Astrocyte of the hippocampus (primary cell): ENCODE data around the gene PEAR1.
A peak's percentile ranks its signal among the peaks of the same experiment; 100 is the strongest.

Experiments used
- DNase-seq: peaks from one replicate; pipeline ENCODE4 v3.0.0; 2011; ENCODE audit warnings: low read depth, low spot score

PEAR1 gene

DNA sequence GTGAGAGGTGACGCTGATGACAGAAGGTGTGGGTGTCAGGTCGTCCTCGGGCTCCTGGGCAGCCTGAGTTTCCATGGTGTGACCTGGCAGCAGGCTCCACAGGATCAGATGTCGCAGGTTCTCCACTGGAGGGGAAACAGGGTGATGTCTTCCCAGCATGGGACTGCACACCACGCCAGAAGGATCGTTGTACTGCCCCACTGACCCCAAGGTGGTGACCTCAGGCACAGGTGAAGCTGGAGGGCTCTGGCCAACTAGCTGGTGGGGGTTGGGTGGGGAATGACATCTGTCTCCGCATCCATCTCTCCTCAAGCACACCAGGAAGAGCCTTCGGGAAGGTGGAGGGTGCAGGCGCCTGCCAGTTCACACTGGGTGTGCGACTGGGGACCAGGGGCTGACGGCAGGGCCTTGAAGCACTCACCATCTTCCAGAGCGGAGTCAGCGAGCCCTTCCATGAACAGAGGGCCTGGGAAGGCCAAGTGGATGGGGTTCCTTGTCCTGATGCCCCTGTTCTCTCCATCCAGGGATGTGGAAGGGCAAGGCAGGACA is 46.3 kb downstream of the PEAR1 start:
- DNase-seq, result no peak

DNA sequence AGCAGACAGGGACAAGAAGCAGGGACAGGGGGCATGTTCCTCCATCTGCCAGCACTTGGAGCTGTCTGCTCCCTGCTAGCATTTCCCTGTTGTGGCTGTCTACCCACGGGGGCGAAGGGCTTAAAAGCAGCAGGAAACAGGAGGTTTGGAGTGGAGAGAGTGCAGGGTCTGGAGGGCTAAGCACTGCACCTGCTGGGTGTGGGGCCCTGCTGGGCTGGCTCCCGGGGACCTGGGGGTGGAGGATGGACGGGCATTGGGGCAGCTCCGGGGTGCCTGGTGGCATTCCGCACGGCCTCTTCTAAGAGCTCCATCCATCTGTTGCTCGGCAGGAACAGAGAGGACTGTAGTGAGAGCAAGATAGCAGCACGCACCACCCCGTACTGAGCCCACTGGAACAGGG is 48.2 kb downstream of the PEAR1 start:
- DNase-seq, result no peak

DNA sequence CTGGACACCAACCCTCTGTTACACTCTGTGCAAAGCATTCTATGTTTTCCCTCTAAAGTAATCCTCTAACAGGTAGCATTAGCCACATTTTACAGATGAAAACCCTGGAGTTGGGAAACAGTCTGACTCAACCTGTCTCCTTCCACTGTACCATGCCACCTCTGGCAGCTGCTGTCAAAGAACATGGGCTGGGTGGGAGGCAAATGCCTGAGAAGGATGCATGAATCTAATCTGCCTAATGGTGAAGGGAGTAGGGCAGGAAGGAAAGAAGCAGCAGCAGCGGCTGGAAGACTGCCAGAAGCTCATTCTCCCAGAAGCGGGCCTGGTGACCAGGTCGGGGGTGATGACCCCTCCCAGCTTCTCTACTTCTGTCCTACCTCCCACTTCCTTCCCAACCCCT is 48.7 kb downstream of the PEAR1 start:
- DNase-seq, result no peak

DNA sequence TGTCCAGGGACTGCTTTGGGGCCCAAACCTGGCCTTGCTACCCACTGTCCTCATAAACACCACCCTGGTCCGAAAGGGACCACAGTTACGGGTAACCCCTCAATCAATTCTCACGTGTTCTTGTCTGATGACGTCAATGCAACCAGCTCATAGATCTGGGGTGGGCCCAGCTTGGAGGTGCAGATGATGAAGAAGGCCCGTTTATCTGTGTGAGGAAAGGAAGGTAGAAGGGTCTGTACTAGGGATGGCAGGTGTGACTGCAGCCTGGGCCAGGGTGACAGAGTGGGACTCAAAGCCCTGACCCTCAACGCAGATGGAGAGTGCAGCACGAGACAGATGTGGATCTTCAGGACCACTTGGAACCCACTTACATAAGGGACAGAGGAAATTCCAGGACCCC is 49.1 kb downstream of the PEAR1 start:
- DNase-seq, result no peak

DNA sequence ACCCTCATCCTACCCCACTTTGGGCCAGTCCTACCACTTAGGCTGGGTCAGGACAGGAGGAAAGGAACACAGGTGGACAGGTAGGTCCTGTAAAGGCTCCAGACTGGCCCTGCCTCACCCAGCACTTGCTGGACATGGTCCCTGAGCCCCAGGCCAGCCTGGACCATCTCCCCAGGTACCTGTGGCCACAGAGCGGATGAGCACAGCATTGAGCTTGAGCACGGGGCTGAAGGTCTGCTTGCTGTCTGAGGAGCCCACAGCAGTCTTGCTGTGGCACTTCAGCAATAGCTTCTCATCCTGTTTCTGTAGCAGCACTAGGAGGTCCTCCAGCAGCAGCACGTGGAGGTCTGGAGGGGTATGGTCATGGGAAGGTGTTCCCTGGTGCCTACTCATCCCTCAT is 50.2 kb downstream of the PEAR1 start:
- DNase-seq, result no peak

DNA sequence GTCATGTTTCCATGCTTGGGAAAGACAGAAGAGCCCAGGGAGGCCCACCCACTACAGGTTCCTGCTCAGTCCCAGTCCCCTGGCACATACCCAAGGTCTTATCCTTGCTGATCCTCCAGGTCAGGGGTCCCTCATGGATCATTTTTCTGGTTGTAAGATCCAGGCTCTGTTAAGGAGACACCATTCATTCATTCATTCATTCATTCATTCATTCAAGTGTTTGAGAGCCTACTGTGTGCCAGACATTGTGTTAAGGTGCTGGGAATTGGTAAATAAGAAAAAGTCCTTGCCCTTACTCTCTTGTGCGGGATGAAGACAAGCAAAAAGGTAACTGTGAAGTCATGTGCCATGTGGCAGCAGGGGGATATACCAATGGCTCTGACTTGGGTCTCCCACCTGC is 50.8 kb downstream of the PEAR1 start:
- no peak for DNase-seq

DNA sequence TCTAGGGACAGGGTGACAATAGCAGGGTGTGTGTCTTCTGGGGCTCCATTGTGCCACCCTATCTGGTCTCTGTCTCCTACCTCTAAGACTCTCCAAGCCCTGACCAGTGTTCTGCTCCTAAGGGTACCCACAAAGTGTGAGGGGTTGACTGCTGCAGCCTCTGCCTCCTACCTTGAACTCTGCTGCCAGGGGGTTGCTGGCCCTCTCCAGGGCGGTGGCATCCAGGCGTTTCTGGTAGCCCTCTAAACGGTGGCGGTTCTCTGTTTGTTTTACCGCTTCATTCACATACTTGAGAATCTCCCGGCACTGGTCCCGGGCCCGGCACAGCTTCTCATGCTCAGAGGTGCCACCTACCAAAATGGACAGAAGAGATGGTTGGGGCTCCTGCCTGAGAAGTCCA is 51.3 kb downstream of the PEAR1 start:
- no peak for DNase-seq

DNA sequence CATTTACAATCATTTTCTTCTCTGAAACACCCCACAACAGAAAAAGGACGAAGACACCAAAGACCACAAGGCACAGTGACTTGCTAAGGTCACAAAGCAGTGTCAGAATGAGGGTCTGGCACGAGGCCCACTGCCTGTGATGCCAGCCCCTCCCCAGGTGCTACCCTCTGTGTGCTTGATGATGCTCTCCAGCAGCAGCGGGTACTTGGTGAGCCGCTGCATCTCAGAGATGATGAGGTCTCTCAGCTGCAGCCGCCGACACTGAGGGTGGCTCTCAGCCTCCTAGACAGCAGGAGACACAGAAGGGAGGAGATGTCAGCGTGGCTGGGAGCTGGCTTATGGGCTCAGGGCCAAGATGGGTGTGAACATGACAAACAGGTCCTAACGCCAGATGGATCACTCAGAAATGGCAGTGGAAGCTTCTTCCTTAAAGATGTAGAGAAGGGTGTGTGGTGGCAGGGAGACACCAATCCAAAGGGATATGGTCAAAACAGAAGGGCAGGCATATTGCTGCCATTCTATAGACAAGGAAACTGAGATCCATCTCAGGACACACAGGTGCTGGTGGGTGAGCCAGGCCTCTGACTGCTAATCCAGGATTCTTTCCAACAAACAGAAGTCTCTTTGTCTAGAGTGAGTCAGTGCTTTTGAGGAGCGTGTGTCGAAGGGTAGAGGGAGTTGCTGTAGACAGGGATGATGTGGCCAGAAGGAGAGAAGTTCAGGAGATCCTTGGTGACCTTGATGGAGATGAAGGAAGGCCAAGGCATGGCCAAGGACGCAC is 52.6 kb downstream of the PEAR1 start:
- peak; percentile 23 for DNase-seq

DNA sequence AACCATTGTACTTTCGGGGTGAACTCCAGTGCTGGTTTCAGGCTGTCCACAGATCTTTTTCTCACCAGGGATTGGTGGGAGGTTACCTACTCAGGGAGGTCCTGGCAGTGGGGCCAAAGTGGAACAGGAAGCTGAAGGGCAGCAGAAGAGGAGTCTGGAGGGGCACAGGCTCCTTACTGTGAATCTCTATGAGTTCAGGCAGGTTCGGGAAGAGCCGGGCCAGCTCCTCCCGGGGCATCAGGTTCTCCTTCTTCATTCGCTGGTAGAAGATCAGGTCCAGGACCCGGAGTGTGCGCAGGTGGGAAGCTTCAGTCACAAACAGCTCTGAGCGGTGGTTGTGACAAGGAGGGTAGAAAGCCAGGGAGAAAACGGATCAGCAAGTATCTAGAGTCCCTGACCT is 53.6 kb downstream of the PEAR1 start:
- no peak for DNase-seq

DNA sequence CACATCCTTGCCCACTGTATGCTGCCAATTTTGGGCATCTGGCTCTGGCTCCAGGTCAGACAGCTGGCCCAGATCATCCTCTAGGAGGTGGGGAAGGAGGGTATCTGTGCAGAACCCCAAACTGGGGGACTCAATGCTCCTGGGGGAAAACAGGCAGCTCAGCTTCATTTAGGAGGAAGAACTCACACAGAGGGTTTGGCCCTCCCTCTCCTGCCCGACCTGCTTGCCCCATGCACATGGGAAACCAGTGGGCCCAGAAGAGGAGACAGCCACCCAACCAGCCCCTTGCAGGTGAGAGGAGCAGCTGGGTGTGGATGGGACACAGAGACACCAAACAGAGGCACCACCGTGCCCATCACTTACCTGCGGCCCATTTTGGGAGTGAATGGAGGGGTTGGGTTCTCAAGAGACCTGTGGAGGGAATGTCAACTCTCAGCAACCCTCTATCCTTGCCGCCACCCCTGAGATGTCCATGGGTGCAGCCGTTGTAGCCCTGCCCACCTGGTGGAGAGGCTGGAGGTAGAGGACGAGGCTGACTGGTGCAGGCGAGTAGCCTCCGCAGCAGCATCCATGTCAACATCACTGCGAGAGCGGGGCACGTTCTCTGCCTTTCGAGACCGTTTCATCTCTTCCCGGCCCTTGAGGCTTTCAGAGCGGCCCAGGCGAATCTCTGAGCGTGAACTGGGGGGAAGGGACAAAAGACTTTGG is 54.5 kb downstream of the PEAR1 start:
- DNase-seq, result no peak

DNA sequence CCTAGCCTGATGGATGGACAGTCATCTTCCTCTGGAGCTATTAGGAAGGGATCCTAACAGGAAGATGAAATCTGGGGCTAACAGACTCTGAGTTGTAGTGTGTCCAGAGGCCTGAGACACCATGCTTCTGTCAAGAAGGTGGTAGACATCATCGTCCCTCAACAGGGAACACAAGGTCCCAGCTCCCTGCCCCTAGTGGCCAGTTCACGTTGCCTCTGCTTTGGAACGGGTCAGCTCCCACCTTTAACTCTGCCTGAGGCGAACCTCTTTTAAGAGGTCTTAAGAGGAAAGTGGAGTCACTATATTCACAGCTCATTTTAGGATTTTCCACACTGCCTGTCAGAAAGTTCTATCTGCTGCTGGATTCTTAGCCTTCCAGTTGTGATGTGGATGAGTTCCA is 55.2 kb downstream of the PEAR1 start:
- DNase-seq, result no peak

DNA sequence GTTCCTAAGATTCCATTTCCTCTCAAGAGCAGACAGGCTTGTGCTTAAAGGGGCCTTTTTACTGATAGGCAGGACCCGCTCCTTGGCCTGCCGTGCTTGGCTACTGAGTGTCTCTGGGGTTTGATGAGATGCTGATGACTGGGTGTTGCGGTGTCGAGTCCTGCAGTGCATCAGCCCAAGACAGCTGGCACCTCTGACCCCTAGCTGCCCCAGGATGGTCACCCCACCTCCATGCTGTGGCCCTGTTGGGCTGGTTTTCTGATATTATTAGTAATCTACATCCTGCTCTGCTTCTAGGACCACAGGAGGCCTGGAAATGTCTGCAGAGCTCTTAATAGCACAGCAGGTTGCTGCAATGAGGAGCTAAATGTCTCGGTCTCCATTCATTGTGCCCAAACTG is 55.6 kb downstream of the PEAR1 start:
- DNase-seq, result no peak

DNA sequence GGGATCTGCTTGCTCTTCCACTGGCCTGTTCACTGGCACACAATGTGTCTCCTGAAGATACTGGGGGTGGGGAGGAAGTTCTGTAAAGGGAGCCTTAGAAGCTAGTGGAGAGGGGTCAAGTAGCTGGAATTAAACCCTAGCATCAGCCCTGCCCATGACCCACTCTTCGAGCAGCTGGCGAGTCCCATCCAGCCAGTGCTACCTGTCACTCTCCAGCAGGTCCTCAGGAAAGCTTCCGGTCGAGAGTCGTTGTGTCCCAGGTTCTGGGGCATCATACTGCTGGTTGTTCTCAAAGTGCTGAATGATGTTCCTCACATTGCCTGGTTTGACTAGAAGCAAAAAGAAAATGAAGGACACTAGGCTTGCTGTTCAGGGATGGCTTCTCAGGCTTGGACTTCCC is 57.9 kb downstream of the PEAR1 start:
- no peak for DNase-seq

DNA sequence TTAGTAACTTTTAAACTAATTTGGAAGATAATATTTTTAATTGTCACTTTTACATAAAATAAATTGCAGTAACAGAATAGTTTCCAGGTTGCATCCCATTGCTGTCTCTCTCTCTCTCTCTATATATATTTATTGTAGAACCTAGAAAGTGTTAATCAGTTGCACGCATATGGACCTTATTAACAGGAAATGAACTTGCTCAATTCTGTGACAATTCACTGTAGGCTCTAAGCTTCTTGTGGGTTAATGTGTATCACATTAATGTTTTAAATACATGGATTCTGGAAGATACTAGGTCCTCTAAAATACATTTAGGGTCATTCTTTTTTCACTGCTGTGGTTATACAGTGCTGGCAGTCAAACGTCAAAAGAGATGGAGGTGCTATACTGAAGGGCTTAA is 60.1 kb downstream of the PEAR1 start:
- DNase-seq, result no peak

DNA sequence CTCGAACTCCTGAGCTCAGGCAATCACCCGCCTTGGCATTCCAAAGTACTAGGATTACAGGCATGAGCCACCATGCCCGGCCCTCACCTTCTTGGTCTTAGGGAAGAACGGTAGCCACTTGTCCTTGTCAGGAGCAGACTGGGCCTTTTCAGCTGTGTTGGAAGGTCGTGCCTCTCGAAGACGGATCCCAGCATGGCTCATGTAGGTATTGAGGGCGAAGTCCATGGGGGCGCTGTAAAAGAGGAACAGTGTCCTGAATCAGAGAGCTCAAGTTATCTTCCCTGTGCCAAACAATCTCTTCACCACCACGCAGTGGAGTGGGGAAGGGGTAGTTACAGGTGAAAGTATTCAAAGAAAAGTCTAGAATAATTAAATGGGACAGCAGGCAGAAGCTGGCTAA is 62.8 kb downstream of the PEAR1 start:
- DNase-seq, result no peak

DNA sequence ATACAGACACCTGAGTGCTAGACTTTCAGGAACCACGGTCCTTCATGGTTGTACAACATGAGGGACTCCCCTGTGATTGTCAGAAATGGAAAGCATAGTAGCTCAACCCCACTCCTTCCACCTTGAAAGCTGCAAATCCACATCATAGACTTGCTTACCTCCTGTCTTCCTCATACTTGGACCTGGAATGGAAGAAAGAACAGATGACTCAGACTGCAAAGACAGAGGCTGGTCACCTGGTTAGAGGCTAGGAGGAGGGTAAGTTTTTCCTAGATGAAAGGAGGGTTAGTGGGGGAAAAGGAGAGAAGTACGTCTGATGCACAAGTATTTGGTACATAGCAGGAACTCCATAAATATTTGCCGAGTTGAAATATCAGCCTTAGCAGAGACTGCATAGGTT is 64.1 kb downstream of the PEAR1 start:
- no peak for DNase-seq

DNA sequence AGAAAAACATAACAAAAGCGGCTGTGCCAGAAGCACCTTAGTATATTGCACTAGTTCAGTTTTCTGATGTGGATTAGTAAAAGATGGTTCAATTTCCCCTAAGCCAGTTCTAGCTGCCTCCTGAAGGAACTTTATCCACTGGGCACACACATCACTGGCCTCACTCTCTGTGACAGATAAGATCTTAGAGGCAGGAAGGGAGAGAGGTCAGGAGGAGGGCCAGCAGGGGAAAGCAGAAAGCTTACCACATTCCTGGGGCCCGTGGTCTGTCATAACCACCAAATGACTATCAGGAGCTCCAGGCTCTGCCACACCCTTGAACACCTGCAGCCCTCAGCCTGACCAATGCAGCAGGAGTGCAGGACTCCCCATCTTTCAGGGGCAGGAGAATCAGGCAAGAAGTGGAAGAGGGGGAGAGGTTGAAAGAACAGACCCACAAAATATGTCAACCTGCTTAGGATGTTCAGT is 64.8 kb downstream of the PEAR1 start:
- DNase-seq, result no peak

DNA sequence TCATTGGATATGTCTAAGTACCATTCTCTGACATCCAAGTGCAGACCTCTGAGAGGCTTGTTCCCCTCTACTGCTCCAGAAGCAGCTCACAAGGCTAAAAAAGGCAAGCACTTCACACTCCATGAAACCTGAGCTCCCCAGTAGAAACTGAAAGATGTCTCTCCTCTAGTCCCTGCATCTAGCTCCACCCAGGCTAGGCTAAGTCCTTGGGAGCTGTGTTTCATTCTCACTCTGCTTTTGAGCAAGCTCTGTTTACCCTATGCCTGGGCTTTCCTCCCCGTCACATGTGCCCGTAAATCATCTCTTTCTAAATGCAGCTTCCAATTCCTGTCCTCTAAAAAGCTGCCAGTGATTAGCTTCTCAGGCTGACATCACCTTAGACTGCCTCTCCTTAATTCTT is 65.9 kb downstream of the PEAR1 start:
- no peak for DNase-seq

DNA sequence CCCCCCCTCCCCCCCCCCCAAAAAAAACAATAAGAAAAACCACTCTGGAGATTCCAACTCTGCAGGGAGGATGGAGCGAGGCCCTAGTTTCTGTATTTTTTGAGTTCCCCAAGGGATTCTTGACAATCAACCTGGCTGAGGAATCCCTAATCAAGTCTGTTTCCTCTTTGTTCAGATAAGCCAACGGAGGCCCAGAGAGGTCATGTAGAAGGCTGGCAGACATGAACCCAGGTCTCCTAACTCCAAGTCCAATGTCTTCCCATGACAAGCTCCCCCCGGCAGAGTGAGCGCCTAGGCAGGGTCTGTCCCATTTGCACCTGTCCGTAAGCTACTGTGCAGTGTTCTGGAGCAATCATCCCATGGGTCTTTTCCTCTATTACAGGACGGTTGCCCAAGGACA is 66.4 kb downstream of the PEAR1 start:
- no peak for DNase-seq

DNA sequence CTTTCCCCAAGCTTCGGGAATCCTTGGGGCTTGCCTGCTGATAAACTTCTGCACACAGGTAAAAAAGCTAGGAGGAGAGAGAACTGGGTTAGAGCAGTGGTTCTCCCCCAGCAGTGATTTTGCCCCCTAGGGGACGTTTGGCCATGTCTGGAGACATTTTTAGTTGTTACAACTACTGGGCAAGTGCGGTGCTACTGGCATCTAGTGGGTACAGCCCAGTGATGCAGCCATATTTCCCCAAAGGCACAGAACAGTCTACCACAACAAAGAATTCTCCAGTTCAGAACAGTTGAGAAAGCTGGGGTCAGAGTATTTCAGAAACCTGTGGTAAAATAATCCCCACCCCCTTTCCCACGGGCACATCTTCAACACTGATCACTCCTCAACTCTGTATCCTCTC is 68.2 kb downstream of the PEAR1 start:
- DNase-seq, result peak; percentile 8

DNA sequence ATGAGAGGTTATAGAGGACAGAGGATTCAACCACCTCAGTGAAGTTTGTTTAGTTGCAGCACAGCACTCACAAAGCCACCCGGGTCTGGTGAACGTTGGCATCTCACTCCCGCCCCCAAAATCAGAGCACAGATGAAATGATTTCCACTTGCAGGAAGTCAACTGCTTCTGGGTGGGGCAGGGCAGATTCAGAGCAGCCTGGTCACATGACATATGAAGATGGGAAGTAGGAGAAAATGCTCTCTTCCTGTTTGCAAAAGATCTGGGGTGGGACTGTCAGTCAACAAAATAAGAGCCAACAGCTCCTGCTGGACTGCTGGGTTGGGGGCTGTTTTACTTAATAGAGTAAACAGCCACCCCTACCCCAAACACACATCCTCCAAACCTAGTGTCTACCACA is 70.1 kb downstream of the PEAR1 start:
- no peak for DNase-seq

DNA sequence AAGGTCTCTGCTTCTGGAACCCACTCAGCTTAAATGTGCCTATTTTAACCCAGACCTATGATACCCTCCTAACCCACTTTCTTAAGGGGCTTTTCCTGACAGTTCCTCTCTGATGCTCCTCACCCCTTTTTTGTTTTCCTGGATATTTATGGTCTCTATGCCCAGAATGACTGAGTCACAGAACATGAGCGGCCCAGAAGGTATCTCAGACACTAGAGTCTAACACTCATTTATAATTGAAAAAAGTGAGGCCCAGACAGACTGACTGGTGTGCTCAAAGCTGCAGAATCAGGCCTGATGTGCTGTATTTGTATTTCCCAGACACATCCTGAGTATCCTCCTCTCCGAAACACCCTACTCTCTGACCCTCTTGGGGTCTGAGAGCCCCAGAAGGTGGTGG is 70.9 kb downstream of the PEAR1 start:
- DNase-seq, result no peak
